GM12892 (cell line): Measurements from ENCODE around the gene RPL32. TPM values are rescaled to one million over a fixed set of nuclear protein-coding genes. Genes with fewer than 3 reads are reported as not detected.
A peak's percentile ranks its signal among the peaks of the same experiment; 100 is the strongest.
"Not testable (repeated sequence)": the region's sequence is repeated elsewhere in the genome, so short reads cannot be mapped to it uniquely, and the experiment has no call there.

Experiments used
- DNase-seq: peaks from one replicate; pipeline ENCODE4 v3.0.0; 2011; ENCODE audit not compliant: insufficient read length
- FAIRE-seq: peaks from 2 replicates; lab custom pipeline; 2011; peaks lifted over from hg19 to GRCh38; lab: Jason Lieb, UNC
- POLR2A ChIP-seq: IDR thresholded peaks from 2 replicates; pipeline ENCODE4 v1.6.1; 2011; ENCODE audit warnings: low read depth, low read length, control low read depth
- POLR2AphosphoS5 ChIP-seq: IDR thresholded peaks from 2 replicates; pipeline ENCODE4 v1.6.1; 2011; ENCODE audit warnings: low read depth, low read length, control low read depth
- TAF1 ChIP-seq: IDR thresholded peaks from 2 replicates; pipeline ENCODE4 v1.6.1; 2011; ENCODE audit warnings: low read depth, mild to moderate bottlenecking, control low read depth, low read length, borderline replicate concordance
- polyA plus RNA-seq: library from polyadenylated mRNA; unstranded; fragments of >200 nt; gene quantifications from one replicate; pipeline ENCODE4 v1.2.1, GENCODE V29; 2012; ENCODE audit warnings: missing spikeins, inconsistent platforms; ENCODE audit not compliant: missing spikeins

RPL32 gene
- 5,581 TPM for polyA plus RNA-seq

DNA sequence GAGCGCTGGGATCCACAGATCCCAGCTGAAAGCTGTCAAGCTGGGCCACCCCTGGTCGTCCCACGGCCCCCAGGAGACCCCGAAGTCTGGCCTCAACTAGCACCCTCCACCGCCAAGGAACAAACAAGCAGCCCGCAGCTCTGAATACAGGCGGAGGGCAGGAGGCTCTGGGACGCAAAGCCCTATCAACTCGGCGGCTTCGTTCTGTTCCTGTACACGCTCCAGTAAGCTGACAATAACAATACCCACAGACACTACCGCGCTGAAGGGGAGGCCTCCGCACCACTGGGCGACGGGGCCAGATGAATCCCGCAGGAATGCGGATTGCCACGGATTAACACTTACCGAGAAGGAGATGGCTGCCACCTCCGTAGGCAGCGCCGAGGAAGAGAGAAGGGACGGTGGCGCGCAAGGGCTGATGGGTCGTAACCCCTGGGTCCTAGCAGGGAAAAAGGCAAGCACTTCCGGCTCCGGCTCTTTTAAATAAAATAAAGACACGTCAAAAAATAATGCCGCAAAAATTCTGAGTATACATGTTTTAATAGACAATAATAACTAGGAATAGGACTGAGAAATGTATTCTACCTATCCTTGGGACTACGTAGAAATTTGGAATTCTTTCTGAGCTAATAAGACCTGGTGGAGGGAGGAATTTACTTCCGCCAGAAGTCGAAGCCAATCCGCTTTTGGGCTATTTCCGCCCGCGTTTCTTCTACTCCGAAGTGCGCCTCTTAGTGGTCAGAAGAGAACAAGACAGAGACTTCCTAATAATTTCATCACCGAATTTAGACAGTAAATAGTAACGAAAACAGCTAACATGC lies at the start of gene RPL32:
Gene RPL32, minus strand, starts transcription at position 417 of the 821 bp plus-strand sequence. CDS start 1,328 bp downstream, outside the sequence.
- FAIRE-seq (peak; percentile 84), DNase-seq (peak; percentile 68)
- TF ChIP-seq TAF1 = peak; percentile 97
- TF ChIP-seq POLR2A = peak; percentile 99
- peak; percentile 99 for TF ChIP-seq POLR2AphosphoS5

DNA sequence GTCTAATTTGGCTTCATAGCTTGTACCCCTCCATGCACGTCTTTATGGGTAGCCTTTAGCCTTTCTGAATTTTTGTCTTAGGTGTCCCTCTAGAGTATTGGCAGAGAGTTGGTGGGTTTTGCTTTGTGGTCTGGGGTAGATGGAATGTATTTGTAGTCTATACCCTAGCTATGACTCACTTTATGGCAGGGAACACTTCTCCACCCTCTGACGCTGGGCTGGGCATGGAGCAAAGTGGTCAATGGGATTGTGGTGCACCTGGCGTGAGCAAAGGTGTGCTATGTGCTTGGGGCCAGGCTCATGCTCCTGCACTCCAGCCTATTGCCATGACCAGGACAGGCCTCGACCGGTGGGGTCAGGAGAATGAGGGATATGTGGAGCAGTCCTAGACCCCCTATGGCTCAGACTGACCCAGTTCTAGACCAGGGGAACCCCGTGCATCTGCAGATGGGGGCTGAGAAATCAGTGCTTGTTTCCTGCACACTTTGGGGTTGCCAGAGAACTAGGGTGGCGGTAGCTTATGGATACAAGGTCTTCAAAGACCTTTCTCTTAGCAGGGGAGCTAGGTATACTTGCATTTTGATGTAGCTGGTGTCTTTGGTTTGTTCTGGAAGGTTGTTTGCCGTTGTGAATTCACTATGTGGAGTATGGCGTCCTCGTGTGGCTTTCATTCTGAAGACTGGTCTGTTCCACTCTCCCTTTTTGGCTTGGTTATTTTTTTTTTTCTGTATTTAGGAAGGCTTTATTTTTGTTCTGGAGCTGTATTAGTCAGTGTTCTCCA lies 49.4 kb upstream of the RPL32 start:
- DNase-seq = no peak
- FAIRE-seq = no peak
- TF ChIP-seq POLR2A (no peak), TAF1 (no peak), POLR2AphosphoS5 (no peak)

- no peak for DNase-seq
- FAIRE-seq = no peak
- no peak for TF ChIP-seq POLR2AphosphoS5
Observed at GRCh38 chr3:12886736-12887135, 45.4 kb upstream of the RPL32 start.

GRCh38 chr3:12886106-12886679 lies 44.8 kb upstream of the RPL32 start:
- no peak for FAIRE-seq
- TF ChIP-seq POLR2AphosphoS5 = no peak
- no peak for TF ChIP-seq TAF1
- TF ChIP-seq POLR2A = no peak

GRCh38 chr3:12885583-12885930 lies 44.2 kb upstream of the RPL32 start:
- FAIRE-seq (no peak), DNase-seq (no peak)
- TF ChIP-seq POLR2AphosphoS5 (no peak), TAF1 (no peak), POLR2A (no peak)

More at GRCh38 chr3:12886106-12886679, 44.8 kb upstream of the RPL32 start:
- no peak for DNase-seq

- TF ChIP-seq TAF1 (no peak), POLR2AphosphoS5 (no peak), POLR2A (no peak)
- DNase-seq (no peak), FAIRE-seq (no peak)
Observed at GRCh38 chr3:12884790-12885582, 43.6 kb upstream of the RPL32 start.

- no peak for FAIRE-seq
- DNase-seq = no peak
- TF ChIP-seq POLR2A (no peak), POLR2AphosphoS5 (no peak), TAF1 (no peak)
Observed at GRCh38 chr3:12884186-12884680, 42.9 kb upstream of the RPL32 start.

GRCh38 chr3:12882336-12883310 lies 41.3 kb upstream of the RPL32 start:
- TF ChIP-seq POLR2A (no peak), POLR2AphosphoS5 (no peak), TAF1 (no peak)
- no peak for DNase-seq
- no peak for FAIRE-seq

- DNase-seq, FAIRE-seq: not testable (repeated sequence)
Observed at GRCh38 chr3:12881858-12882257, 40.5 kb upstream of the RPL32 start.

DNA sequence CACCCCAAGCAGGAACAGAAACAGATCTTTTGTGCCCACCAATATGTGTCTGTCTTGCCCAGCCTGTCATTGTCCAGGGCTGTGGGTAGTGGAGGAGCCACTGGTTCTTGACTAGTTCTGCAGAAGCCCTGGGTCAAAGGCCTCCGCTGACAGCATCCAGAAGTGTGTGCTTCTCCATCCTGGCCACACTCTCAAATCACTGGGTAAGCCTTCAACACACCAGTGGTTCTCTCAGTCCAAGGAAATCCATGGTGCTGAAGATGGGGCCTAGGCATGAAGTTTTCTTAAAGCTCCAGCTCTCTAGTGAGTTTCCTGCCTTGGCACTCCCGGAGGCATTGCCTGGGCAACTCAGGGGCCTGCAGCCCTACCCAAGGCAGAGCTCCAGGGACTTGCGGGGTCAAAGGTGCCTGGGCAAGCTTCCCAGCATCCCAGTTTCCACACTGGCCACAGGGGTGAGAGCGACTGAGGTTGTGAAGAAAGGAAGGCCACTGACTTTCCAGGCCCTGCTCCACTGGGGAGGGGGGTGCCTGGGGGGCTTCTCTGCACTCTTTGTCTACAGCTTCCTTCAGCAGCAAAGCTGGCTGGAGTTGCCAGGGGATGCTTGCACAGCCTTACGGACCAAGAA lies 37.9 kb upstream of the RPL32 start:
- no peak for FAIRE-seq
- DNase-seq = no peak

DNA sequence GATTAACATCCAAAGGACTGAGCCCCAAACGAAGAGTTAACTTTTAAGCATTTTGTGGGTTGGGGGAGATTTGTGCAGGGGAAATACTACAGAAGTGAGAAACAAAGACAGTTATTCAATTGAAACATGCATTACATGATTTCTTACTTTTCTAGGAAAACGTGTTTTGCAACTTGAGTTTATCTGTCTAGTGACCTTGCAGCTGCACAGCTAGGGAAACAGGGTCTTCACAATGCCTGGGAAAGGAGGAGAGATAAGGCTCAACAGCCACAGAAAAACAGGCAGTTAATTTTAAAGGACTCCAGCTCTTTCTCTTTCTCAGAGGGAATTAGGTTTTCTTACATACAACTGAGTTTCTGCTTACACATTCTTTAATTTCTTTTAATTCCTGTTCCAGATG lies 37.4 kb upstream of the RPL32 start:
- FAIRE-seq, DNase-seq: not testable (repeated sequence)

More for the DNA sequence above, 37.9 kb upstream of the RPL32 start:
- no peak for TF ChIP-seq POLR2A
- TF ChIP-seq POLR2AphosphoS5 = no peak
- no peak for TF ChIP-seq TAF1
